GM21390 (cell line): ENCODE measurements around the gene KCNIP2.

Experiments
- ATAC-seq: cut with Tn5 transposase; IDR thresholded peaks from one replicate; pipeline ENCODE4 v1.9.1; 2021; ENCODE audit not compliant: unreplicated experiment

Gene KCNIP2

DNA sequence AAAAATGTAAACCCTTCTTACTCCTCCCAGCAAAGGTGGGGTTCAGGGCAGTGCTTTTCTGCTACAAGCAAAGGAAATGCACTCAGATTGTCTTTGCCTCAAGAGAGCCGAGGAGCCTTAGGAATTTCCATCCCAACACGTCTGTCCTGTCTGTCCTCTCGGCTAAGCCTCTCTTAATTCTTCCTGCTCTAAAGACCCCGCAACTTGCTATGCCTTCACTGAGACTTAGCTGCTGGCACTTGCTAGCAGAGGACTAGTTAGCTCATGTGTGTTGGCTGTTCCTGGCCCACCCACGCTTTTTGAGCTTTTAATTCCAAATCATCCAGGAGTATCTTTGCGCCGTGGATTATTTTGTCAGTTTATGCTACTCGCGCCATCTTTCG lies 59.9 kb downstream of the KCNIP2 start:
- no peak for ATAC-seq

DNA sequence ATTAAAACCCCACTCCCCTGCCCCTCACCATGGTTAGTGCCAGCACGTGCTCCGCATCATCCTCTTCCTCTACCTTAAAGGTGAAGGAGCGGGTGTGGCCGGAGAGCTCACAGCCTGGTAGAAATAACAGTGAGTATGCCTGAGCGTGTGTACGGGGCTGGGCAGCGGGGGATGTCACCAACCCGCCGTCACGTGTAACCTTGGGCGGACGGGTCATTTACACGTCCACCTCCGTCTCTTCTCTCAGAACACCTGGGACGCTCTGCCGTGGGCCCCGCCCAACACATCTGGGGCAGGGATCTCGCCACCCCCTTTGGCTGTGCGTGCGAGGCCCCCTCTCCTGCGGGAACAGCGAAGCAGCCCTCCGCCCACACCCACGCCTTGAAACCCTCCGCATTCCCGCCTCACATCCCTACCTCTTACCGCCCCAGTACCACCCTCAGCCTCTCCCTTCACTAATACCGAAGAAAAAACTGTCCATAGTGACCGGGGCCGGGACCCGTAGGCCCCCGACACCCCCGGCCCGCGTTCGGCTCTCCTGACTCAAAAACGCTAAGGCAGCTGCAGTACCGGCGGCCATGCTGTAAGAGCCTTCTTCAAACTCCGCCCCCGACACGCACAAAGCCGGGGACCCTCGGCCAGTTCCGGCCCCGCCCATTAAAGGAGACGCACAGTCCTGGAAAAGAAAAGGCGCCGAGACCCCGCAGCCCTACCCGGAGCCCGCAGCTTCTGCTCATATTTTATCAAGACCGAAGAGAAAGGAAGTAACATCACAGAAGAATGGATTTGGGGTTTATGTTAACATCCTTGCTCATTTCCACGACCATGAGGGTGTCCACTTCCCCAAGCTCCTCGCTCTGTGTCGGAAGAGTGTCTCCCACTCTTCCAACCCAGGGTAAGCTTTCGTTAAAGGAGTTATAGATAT lies 60.5 kb downstream of the KCNIP2 start, which contains the start of gene NPM3:
NPM3 (minus strand) TSS at position 636 of the 925 bp plus-strand sequence; CDS start at position 580, 56 bp downstream.
- peak; percentile 56 for ATAC-seq

DNA sequence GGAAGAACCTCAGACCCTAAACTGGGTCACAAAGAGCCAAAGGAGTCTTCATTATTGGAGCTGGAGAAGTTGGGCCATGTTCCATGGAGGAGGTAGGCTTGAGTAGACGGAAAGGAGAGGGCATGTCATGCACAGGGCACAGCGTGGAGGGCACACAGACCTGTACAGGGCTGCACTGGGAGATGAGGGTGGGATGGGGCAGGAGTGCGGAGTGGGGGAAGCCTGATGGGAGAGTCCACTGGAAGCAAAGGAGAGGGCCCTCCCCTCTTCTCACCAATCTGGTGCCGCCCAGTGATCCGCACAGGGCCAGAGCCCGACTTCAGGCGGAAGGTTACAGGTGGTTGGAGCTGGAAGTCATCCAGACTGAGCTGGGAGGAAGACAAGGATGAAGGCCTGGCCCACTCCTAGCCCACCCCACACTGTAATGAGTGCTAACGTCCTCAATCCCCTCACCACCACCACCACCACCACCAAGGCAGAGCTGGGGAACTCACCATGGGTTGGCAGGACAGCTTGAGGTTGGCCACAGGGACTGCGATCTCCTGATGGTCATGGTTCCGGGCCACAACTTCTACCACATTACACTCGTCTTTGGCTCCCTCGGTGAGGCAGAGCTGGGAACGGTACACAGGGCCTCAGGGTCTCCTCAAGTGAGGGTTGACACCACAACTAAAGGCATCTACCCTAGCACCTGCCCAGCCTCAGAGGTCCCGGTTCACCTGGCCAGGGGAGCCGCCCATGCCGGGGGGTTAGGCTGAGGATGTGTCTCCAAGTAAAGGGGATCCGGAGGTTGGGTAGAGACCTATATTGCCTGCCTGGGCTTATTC lies 61.4 kb downstream of the KCNIP2 start:
- no peak for ATAC-seq

DNA sequence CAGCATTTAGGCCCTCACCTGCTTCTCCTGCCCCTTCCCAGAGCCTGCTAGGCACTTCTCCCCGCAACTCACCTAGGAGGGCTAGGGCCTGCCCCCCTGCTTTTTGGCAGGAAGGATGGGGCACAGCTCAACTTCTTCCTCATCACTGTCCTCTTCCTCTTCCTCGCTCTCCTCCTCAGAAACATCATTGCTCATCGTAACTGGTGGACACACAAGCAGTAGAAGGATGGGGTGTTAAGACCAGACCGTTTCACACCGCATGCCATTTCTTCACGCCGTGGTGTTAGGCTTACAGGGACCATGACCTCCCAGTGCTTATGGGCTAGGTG lies 62.0 kb downstream of the KCNIP2 start:
- no peak for ATAC-seq

DNA sequence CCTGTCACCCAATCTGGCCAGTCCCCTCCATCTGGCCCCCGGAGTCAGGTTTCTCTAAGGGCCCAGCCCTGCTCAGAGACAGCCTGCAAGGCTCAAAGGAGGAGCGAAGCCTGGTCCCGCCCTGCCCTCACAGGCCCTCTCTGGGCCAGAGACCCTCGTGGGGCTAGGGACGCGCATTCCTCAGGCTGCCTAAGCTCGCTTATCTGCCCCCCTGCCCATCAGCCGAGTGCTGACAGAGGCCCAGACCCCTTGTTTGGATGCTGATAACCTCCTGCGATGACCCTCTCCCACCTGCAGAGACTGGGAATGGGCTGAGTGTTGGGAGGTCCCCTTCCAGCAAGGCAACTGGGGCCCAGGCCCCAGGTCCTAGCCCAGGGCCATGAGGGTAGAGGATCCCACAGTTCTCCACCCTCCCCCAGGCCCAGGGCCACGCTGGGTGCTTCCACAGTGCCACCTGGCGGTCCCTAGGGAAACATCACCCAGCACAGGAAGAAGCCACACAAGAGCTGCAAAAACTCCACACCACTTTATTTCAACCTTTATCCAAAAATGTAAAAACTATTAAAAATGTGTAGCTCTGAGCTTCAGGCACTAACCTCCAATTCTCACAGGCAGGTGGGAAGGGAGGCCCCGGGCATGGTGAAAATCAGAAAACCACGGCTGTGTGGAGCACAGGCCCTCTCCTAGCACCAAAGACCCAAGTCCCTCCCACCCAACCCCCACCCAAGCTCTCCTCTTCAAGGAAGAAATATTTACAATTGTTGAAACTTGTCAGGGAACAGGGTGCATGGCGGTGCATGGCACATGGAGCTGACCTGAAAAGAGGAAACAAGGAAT lies 62.6 kb downstream of the KCNIP2 start:
- no peak for ATAC-seq

DNA sequence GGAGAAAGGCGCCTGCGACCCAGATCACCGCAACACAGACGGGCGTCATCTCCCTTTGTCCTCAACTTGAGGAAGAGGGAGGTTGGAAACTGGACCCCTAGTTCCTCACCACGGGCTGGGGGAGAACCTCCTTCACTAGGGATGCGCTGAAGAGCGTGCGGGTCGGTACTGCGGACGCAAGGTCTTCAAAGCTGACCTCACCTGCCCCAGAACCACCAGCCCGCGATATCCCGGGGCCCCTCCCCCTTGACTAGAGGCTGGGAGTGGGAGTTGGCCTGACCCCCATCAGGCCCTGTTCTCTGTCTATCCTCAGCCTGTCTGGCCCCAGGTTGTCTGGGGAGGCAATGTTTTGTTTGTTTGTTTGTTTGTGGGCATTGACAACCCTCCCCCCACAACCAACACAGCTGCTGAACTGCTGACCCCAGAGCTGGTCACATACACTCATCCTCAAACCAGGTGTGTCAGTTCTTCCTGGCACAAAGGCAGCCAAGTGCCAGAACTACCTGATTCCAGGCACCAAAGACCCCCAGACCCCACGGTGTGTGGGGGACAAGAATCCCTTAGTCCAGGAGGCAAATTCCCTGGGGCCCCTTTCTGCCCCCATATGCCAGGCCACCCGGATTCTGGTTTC lies 63.3 kb downstream of the KCNIP2 start:
- ATAC-seq, result no peak

DNA sequence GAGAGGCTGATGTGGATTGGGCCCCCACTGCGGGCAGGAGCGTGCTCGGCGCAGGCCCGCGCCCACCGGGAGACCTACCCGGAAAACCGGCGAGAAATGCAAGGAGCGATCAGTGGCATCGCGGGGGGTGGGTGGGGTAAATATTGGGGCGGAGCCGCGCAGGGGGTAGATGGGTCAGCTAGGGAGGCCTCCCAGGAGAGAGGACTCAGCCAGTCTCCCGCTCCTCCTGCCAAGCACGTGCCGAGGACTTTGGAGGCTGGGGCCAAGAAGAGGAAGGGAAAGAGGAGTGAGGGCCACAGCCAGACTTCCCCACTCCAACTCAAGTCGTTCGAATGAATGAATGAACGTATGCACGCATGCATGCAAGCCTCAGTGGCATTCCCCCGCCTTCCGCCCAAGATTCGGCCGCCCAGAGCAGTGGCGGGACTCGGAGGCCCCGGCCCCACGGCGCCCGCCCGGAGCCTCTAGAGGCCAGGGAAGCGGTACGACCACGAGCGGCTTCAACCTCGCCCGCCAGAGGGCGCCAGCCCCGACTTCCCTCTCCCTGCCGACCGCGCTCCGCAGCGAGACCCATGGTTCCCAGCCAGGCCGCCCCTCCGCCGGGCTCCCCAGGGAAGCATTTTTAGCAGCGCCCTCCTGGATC lies 63.9 kb downstream of the KCNIP2 start:
- ATAC-seq, result no peak

DNA sequence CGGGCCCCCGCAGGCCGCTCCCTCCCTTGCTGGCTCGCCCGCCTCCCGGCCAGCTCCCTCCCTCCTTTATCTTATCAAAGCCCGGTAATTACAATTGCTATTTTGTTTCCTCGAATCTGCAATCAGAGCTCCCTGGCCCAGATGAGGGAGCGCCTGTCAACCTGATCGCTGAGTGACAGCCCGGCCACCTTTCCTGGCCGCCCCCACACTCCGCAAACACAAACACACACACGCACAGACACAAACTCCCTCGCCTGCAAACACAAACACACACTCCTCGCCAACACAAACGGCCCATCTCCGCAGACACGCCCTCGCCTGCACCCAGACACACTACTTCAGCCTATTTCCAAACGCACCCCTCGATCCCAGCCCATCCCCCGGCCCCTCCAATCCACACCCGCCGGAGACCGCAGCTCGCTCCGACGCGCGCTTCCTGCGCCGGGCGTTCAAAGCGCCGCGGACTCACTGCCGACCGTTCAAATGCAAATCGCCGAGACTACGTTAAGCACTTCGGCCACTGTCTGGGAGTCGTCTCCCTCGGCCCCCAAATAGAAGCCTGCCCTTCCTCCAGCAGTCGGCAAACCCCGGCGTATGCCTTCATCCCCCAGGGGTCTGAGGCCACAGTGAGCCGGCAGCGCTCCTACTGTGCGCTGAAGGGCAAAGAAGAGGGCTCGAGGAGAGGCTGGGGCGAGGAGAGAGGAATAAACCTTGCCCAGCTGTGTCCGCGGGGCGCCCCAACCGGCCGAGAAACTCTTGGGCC lies 64.6 kb downstream of the KCNIP2 start:
- no peak for ATAC-seq

DNA sequence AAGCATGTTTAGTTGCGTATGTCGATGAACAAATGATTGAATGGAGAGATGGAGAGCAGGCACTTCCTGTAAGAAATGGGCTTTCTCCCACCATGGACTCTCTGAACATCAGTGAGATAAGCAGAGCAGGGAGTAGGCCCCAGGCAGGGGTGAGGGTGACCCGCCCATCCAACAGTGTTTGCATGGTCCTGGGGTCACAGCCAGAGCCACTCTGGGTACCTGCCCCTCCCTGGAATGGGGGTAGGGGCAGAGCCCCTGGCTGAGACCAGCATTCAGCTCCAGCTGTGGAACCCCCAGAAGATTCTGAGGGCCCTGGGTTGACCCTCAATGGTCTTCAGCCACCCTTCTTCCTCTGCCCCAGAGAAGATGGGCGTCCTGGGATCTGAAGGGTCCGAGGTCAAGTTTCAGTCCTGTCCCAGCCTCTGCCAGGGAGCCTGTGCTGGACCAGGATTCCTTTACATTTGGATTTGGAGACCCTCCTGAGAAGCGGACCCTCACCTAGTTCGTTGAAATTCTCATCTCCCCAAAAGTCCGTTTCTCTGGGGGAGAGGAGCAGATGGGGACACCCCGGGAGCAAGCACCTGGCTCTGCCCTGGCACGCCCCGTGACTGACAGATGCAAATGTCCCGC lies 65.3 kb downstream of the KCNIP2 start:
- ATAC-seq, result no peak

DNA sequence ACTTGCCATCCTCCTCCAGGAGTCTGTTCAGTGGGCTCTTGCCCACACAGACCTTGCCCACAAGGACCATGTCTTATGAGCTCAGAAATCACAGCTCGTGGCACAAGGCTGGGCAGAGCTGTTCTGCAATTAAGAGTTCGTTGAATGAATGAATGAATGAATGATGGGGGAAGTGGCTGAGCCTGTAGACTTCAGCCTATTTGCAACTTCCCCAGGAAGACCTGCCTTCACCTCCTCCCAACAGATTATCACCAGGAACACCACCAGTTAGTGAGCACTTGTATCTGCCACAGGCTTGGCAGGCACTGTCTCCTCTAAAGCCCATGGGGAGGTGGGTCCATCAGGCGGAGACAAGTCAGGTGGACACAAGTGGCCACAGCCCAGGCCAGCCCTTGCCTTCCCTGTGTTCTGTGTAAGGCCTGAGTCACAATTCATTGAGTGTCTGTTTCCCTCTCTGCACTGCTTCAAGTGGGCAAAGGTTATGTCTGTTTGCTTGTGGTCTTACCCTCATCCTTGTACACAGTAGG lies 65.9 kb downstream of the KCNIP2 start:
- ATAC-seq, result no peak

DNA sequence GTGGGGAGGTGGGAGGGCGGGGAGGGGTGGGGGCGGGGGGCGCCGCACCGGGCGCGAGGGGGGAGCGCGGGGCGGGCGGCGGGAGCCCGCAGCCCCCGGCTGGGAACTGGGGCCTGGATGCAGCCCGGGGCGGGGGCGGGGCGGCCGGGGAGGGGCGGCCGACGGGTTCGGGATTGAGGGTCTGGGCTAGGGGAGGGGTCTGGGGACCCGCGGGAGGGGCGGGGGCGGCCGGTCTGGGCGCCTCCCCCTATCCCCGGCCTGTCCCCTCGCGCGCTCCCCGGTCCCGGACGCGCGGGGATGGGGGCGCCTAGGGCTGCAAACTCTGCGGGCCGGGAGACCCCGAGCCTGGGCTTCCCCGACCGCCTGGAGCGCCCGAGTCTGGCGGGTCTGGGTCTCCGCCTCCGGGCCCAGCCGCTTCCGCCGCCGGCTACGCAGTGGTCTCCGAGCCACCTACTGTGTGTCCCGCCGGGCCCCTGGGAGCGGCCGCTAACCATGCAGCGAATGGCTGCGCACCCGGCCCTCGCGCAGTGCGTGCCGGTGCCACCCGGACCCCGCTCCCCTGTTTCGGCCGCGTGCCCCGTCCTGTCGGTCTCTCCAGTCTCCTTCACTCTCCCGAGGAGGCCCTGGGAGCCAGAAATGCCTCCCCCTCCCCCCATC lies 67.3 kb downstream of the KCNIP2 start:
- ATAC-seq, result no peak
